Measurements from ENCODE around the gene PPARA. TPM values are rescaled to one million over a fixed set of nuclear protein-coding genes. Genes with fewer than 3 reads are reported as not detected.

PPARA gene
- total RNA-seq, 1 donor from 2014 or later, result 23.0 TPM

- CTCF ChIA-PET, result no interaction called here
- POLR2A ChIA-PET, result no interaction called here
- no peaks in the 10 kb centered on the region for H3K27me3 Mint-ChIP-seq
Measured at GRCh38 chr22:46107089-46107664, 43.1 kb upstream of the PPARA start.

GRCh38 chr22:46107753-46108563, 42.4 kb upstream of the PPARA start:
- Mint-ChIP-seq H3K4me3 (no peak overlapping the region), H3K4me1 (no peaks in the 10 kb centered on the region), H3K36me3 (ENCODE audit: low read depth) (peaks cover 3% of the 10 kb centered on the region), H3K9me3 (no peaks in the 10 kb centered on the region), H3K27ac (no peak overlapping the region), H3K27me3 (no peaks in the 10 kb centered on the region)
- ChIA-PET POLR2A (no interaction called here), CTCF (no interaction called here)
- intact Hi-C loops (cut with micrococcal nuclease), result no loop called here
- ATAC-seq (ENCODE audit: low read depth) (no peak), DNase-seq (no peak)
- TF ChIP-seq CTCF (IDR thresholded peaks at IDR 0.05), result no peak

More at GRCh38 chr22:46107089-46107664, 43.1 kb upstream of the PPARA start:
- peaks cover 3% of the 10 kb centered on the region for H3K36me3 Mint-ChIP-seq (ENCODE audit: low read depth)
- DNase-seq (no peak), ATAC-seq (ENCODE audit: low read depth) (no peak)
- no peak for TF ChIP-seq CTCF (IDR thresholded peaks at IDR 0.05)
- intact Hi-C loops (cut with micrococcal nuclease), result no loop called here
- no peaks in the 10 kb centered on the region for H3K9me3 Mint-ChIP-seq
- H3K4me3 Mint-ChIP-seq, result no peak overlapping the region
- no peak overlapping the region for H3K27ac Mint-ChIP-seq
- no peaks in the 10 kb centered on the region for H3K4me1 Mint-ChIP-seq

- intact Hi-C loops (cut with micrococcal nuclease), result no loop called here
- Mint-ChIP-seq H3K36me3 (ENCODE audit: low read depth) (no peaks in the 10 kb centered on the region), H3K4me1 (no peaks in the 10 kb centered on the region), H3K27me3 (no peaks in the 10 kb centered on the region), H3K4me3 (no peak overlapping the region), H3K27ac (no peak overlapping the region), H3K9me3 (no peaks in the 10 kb centered on the region)
- ATAC-seq (ENCODE audit: low read depth) (no peak), DNase-seq (no peak)
- POLR2A ChIA-PET, result no interaction called here
- CTCF ChIA-PET, result no interaction called here
- TF ChIP-seq CTCF (IDR thresholded peaks at IDR 0.05), result no peak
Measured at GRCh38 chr22:46108564-46109473, 41.5 kb upstream of the PPARA start.

- CTCF ChIA-PET, result no interaction called here
- ATAC-seq (ENCODE audit: low read depth) (no peak), DNase-seq (no peak)
- Mint-ChIP-seq H3K36me3 (ENCODE audit: low read depth) (no peaks in the 10 kb centered on the region), H3K9me3 (no peaks in the 10 kb centered on the region), H3K27me3 (no peaks in the 10 kb centered on the region), H3K4me1 (no peaks in the 10 kb centered on the region), H3K4me3 (no peak overlapping the region), H3K27ac (no peak overlapping the region)
- TF ChIP-seq CTCF (IDR thresholded peaks at IDR 0.05), result no peak
- intact Hi-C loops (cut with micrococcal nuclease), result no loop called here
- POLR2A ChIA-PET, result no interaction called here
Measured at GRCh38 chr22:46109474-46110003, 40.8 kb upstream of the PPARA start.

GRCh38 chr22:46110215-46110614, 40.1 kb upstream of the PPARA start:
- H3K27me3 Mint-ChIP-seq, result no peaks in the 10 kb centered on the region
- no peak overlapping the region for H3K4me3 Mint-ChIP-seq
- ChIA-PET CTCF (no interaction called here), POLR2A (no interaction called here)
- H3K27ac Mint-ChIP-seq, result no peak overlapping the region
- ATAC-seq (ENCODE audit: low read depth) (peak; percentile 62), DNase-seq (no peak)
- intact Hi-C loops (cut with micrococcal nuclease), result no loop called here
- H3K36me3 Mint-ChIP-seq (ENCODE audit: low read depth), result no peaks in the 10 kb centered on the region
- no peaks in the 10 kb centered on the region for H3K4me1 Mint-ChIP-seq
- H3K9me3 Mint-ChIP-seq, result no peaks in the 10 kb centered on the region
- no peak for TF ChIP-seq CTCF (IDR thresholded peaks at IDR 0.05)

Data from activated B cell treated with CpG ODN at 0.5 μM for 24 hours (primary cell).